GM18502 (cell line): Measurements from ENCODE around the gene FBXO24.

Source experiments
- ATAC-seq: cut with Tn5 transposase; IDR thresholded peaks from one replicate; pipeline ENCODE4 v1.9.1; 2021; ENCODE audit warnings: mild to moderate bottlenecking; ENCODE audit not compliant: unreplicated experiment, poor library complexity

The FBXO24 gene

DNA sequence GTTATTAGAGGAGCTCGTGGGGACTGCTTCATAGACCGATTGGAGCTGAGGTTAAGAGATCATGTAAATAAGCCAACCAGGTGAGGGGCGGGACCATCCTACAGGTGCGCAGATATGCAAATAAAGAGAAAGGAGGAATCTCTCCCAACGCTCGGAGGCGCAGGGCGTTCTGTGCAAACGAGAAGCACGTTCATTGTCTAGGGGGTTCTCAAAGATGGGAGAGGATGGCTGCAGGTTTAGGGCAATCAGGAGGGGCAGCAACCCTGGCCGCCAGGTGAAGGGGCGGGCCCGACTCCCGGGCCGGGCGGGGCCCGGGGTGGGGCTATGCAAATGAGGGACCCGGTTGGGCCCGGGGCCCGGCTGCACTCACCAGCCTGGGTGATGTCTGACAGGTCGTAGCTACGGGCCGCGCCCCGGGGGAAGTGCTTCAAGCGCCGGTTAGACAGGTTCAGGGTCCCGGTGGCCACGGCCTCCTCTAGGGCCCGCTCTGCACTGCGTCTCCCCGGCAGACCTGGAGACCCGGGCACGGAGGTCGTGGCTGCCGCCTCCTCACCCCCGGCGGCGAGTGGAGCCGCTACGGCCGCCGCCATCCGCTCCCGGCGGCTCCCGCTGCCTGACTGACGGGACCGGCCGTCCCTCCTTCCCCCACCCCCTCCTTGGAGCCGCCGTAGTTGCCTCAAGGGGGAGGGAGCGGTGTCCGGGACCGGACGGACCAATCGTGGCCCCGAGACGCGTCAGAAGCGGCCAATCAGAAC is 440 bp upstream of the FBXO24 start, which contains the start of gene LRCH4:
Gene LRCH4 (minus strand): TSS at position 619 of the 755 bp plus-strand sequence. CDS start 29 bp downstream, at position 590.
- ATAC-seq = peak; percentile 30

DNA sequence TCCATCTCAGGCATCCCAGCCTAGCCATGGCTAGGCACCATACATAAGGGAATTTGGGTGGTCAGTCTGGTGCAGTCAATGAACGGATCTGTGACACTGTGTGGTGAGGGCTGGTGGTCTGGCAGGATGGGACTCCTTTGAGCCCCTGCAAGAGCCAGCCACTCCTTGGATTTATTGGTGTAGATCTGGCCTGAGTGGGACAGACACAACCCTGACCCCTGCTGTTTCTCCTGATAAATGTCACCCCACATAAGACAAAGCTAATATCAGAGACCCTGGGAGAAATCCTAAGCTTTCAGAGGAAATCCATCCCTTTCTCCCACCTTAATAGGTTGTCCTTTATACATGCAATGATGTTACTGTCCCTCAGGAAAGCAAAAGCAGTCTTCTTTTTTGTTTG is 2.3 kb downstream of the FBXO24 start:
- ATAC-seq = no peak

GRCh38 chr7:100589341-100589947 is 3.3 kb downstream of the FBXO24 start:
- ATAC-seq = no peak

DNA sequence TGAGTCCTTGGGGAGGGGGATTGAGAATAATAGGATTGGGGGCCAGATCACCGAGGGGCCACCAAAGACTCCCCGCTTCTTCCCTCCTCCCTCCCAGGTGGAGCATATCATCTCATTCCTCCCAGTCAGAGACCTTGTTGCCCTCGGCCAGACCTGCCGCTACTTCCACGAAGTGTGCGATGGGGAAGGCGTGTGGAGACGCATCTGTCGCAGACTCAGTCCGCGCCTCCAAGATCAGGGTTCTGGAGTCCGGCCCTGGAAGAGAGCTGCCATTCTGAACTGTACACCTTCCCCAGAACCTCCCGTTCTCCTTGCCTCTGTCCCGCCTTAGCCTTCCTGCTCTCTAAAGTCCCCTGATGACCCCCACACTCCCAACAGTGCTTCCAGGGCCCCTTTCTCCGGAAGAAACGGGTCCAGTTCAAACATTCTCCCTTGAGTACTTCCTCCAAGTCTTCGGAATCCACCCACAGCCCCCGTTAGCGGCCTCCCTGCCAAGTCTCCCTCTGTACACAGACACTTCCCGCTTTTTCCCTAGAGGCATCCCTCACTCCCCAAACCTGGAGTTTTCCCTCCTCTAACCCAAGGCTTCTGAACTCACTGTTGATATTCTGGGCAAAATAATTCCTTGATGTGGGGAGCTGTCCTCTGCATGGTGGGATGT is 4.1 kb downstream of the FBXO24 start:
- ATAC-seq = no peak

DNA sequence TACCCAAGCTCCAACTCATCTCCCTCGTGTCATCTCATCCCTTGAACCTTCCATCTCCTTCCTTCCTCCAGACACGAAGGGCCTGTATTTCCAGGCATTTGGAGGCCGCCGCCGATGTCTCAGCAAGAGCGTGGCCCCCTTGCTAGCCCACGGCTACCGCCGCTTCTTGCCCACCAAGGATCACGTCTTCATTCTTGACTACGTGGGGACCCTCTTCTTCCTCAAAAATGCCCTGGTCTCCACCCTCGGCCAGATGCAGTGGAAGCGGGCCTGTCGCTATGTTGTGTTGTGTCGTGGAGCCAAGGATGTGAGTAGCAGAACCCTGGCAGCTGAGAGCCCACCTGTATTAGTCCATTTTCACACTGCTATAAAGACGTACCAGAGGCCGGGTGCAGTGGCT is 5.5 kb downstream of the FBXO24 start:
- ATAC-seq = no peak

GRCh38 chr7:100595188-100595587 is 9.1 kb downstream of the FBXO24 start:
- ATAC-seq = no peak

DNA sequence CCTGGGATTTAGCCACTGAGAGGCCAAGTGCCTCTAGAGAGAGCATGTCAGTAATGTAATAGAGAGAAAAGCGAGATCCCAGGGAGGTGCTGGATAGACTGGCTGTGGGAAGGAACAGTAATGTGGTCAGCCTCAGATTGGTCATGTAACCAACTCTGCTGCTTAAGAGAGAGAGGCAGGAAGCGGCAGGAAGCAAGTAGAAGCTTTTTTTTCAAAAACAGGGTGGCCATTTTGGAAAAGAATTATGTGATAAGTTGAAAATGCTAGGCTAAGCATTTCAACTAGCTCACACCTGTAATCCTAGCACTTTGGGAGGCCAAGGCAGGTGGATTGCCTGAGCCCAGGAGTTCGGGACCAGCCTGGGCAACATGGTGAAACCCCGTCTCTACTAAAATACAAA is 12.3 kb downstream of the FBXO24 start:
- no peak for ATAC-seq

DNA sequence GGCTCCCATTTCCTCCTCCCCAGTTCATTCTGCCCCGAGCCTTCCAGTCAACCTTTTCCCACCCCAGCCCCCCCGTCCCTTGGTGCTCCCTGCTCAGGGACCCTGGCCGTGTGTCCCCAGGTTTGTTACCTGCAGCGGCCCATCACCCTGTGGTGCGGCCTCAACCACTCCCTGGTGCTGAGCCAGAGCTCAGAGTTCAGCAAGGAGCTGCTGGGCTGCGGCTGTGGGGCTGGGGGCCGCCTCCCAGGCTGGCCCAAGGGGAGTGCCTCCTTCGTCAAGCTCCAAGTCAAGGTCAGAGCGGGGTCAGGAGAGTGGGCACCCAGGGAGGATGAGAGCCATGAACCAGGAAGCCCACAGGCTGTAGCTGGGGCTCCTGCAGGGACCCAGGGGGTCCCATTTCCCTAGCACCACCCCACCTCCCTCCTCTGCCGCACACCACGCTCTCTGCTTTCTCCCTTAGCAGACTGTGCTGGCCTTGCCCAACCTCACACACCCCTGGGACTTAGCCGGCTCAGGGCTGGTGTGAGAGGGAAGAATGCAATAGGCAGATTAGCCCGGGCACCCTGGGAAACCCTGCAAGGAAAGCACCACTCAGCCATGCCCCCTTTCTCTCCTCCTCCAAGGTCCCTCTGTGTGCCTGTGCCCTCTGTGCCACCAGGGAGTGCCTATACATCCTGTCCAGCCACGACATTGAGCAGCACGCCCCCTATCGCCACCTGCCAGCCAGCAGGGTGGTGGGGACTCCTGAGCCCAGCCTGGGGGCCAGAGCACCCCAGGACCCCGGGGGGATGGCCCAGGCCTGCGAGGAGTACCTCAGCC is 14.0 kb downstream of the FBXO24 start:
- ATAC-seq = no peak

DNA sequence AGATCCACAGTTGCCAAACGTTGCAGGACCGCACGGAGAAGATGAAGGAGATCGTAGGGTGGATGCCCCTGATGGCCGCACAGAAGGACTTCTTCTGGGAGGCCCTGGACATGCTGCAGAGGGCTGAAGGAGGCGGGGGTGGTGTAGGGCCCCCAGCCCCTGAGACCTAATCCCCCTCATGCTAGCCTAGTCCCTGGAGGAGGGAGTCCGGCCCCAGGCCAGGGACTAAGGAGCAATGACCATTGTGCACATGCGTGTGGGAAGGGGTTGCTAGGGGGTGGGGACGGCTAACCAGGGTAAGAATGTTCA is 14.6 kb downstream of the FBXO24 start:
- no peak for ATAC-seq

DNA sequence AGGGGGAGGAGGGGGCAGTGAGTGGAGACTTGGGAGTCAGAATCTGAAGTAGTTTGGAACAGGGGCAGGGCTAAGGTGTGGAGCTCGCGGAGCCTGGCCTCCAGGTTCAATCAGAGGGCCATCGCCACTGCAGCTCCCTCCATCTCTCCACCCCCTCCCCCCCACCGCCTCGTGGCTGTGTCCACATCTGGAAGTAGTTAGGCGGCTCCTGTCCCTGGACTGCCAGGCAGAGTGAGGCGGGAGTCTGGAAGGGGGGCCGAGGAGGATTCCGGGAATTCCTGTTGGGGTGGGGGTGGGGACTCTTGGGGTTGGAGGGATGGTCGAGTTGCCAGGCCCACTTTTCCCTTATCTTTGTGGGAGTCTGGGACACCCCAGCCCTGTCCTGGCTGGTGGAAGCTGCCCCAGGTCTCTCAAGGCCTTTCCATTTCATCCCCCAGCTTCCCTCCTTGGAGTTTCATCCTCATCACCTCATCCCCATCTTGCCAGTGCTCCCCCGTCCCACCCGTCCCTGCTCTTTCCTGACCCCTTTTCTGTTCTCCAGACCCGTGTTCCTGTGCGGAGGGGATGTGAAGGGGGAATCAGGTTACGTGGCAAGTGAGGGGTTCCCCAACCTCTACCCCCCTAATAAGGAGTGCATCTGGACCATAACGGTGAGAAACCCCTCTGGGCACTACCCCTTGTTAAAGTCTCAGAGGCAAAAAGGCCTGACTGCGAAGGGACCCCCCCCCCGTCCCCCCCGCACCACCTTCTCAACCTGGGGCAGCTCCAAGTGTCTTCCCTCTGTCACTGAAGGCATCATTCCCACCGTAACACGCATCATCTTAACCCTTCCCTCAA is 17.0 kb downstream of the FBXO24 start:
- no peak for ATAC-seq

GRCh38 chr7:100603726-100604027 is 17.5 kb downstream of the FBXO24 start:
- ATAC-seq = no peak

GRCh38 chr7:100604028-100604975 is 18.2 kb downstream of the FBXO24 start:
- ATAC-seq = peak; percentile 72

GRCh38 chr7:100604976-100605911 is 19.1 kb downstream of the FBXO24 start:
- ATAC-seq = no peak

DNA sequence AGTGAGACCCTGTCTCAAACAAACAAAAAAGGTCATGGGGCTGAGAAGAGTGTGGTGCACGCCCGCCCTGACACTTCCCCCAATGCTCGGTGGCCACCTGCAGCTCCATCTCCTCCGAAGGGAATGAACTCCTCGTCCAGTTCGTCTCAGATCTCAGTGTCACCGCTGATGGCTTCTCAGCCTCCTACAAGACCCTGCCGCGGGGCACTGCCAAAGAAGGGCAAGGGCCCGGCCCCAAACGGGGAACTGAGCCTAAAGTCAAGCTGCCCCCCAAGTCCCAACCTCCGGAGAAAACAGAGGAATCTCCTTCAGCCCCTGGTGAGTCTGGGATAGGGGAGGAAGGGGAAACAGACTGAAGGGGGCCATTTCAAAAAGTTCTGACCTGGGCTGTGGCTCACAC is 20.2 kb downstream of the FBXO24 start:
- no peak for ATAC-seq

GRCh38 chr7:100607111-100607510 is 21.0 kb downstream of the FBXO24 start:
- ATAC-seq = no peak

- ATAC-seq = no peak
Measured at GRCh38 chr7:100609958-100610357, 23.8 kb downstream of the FBXO24 start.

DNA sequence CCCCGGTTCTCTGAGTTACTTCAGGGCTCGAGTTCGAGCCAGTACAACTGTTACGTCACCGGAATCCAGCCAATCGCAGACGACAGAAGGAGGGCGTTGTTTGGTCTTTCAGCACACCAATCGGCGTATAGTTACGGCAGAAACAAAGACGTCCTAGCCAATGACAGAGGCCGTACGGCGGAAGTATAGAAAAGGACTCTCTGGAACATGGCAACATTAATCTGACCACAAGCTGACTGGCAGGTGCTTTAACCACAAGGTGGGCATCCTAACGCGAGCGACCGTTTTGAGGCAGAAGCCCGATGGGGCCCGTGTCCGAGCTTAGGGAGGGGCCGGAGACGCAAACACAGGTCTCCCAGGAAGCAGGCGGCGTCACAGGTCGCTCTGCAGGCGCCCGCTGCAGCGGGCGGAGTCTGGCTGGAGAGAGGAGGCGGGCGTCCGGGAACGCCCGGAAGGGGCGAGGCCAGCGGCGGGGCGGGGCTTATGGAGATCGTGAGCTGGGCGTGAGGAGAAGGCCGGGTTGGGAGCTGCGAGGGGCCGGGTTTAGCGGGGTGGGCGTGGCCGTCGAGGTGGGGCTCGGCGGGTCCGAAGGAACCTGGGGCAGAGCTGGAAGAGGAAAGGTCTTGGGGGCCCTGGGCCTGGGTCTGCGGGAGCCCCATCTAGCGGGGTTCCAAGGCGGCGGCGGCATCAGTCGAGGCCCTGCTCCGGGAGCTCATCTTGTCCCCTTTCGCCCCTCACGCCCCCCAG is 26.0 kb downstream of the FBXO24 start, which contains the start of gene MOSPD3:
Gene MOSPD3 (plus strand): TSS at position 558 of the 747 bp plus-strand sequence. CDS start 252 bp downstream, outside the sequence.
- peak; percentile 92 for ATAC-seq
